T-helper 22 cell (primary cell): ENCODE data around the gene MACROD2.

Experiments used
- DNase-seq: peaks from one replicate; pipeline ENCODE4 v3.0.0-alpha.2; 2020; ENCODE audit warnings: low read depth

Gene MACROD2

GRCh38 chr20:15918631-15919030, 1923.3 kb downstream of the MACROD2 start:
- no peak for DNase-seq

DNA sequence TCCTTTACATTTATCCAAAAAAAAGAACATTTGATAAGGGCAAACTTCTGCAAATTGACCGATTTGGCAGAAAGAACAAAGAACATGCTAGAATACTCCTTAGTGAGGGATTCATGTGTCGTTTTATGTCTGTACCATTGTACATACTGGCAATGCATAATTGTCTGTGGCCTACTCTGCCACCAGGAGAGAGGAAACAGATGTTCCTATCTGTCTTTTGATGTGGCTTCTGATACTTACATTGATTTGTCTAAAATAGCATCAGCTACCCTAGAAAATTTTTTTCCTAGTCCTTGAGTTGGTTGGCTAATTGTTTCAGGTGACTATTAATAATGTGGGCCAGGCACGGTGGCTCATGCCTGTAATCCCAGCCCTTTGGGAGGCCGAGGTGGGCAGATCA, 1923.8 kb downstream of the MACROD2 start:
- DNase-seq = no peak

DNA sequence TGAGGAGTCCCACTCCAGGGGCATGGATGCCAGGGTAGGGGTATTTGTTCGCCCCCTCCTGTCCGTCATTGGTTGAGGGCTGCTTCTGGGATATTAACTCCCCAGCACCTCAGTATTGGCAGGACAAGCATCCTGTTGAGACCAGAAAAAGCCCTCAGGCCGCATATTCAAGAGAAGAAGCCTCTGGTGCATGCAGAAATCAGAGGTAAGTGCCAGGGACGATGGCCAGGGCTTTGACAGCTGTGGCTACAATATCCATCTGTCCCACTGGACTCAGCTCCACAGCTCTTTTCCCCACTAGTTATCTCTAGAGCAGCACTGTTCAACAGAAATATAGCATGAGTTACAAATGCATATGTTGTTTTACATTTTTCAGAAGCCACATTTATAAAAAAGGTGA, 1926.6 kb downstream of the MACROD2 start:
- DNase-seq = no peak

GRCh38 chr20:15922556-15922955, 1927.2 kb downstream of the MACROD2 start:
- no peak for DNase-seq

- DNase-seq = no peak
Measured at GRCh38 chr20:15923030-15923776, 1927.9 kb downstream of the MACROD2 start.

DNA sequence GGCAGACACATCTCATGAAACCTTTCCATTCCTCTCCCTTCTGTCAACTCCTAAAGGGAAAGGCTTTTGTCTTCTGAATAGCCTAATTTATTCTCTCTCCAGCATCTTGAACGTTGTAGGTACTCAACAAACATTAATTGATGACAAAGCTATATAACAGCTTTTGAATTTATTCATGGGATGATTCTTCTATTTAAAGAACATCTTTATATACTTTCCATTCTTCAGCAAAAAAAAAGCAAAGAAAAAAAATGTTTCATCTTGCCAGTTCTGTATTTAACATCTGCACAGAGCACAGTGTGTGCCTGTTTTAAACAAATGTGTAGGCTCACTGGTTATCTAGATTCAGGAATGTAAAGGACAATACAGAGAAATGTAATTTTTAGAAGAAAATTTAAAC, 1929.2 kb downstream of the MACROD2 start:
- DNase-seq = no peak

DNA sequence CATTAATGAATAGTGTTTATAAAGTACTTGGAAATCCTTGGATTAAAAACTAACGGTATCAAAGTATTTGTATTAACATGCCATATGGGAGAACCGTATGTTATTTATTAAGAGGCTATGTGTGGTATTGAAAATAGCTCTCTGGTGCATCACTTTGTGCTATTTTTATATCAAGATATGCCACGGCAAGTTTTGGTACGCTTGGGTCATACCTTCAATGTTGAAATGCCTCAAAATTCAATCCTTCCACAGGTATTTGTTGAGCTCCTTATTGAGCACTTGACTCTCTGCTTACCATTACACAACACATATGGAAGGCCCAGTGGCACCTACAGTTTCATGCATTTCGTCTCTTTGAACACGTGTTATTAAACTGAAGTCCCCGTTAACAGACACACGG, 1930.1 kb downstream of the MACROD2 start:
- no peak for DNase-seq

DNA sequence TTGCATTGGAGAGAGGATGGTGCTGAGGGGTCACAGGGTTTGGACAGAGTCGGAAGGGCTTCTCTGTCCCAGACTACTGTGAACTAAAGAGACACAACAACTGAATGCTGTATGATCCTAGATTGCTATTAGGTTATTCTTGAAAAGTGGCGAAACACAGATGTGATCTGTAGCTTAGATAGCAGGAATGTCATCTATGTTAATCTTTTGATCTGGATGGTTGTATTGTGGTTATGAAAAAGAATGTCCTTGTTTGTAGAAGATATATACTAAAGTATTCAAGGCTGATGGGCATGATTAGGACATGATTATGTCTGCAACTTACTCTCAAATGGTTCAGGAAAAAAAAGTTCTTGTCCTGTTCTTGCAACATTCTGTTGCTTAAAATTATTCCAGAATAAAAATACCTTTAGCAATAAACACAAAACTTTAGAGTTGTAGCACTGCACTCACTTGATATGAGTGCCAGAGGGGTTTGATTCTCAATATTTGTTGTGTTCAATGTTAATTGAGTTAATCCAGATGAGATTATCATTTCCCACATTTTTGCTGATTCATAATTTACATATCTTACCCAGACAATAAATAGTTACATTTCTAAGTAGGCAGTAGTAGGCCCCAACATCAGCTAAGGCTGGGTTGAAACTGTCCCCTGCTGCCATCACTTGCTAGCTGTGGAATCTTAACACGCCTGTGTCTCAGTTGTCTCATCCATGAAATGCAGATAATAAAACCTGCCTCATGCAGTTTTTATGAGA, 1932.8 kb downstream of the MACROD2 start:
- DNase-seq = no peak

DNA sequence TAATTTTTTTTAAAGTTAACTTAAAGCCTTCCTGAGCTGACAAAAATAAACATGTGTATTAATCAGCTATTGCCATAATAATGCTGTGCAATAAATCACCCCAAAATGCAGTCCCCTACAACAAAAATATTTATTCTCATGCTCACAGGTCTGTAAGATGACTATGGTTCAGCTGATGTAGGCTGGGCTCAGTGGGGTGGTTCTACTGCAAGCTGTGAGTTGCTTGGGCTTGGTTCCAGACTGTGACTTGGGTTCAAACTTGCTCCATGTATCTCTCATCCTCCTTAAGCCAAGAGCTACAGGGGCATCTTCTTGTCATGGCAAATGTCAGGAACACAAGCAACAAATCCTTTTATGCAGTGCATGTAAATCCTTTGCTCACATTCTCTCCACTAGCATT, 1933.6 kb downstream of the MACROD2 start:
- DNase-seq = no peak

DNA sequence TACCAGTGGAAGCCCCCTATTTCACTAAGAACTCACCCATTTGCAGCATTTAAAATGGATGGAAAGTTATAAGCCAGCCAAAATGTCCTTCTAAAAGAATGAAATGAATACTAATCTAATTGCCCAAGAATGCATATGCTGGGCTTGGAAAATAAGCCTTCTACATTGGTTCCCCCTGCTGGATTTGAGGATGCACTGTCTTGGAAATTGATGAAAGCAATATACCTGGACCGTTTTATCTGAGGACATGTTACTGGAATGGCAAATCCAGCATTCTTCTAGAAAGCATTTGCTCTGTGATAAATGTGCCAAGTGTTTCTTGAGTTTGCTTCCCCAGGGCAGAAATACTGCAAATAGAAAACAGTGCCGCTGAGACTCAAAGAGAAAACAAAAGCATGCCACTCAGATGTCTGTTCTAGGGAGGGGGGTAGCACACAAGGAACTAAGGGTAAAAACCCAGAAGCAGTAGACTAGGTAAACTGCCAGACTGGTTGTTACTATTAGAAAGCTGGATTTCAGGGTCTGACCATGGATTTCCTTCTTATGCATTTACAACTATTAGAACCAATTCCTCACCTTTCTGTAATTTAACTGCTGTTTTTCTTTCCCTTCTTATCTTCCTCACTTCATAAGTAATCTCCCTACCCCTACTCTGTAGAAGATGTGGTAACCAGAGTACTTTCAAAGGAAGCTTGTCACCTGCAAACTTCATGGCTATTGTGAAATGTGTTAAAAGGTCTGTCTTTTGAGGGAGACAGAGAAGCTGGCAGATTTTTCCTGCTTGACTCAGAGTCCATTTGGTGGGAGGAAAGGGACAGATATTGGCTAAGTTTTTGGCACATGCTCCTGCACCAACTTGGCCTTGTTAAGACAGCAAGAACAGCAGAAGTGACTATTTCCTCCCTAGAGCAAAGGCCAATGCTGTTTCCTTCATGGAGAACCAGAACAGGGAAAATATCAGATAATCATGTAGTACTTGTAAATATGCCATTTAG, 1935.3 kb downstream of the MACROD2 start:
- no peak for DNase-seq

- DNase-seq = no peak
Measured at GRCh38 chr20:15931897-15932296, 1936.6 kb downstream of the MACROD2 start.

DNA sequence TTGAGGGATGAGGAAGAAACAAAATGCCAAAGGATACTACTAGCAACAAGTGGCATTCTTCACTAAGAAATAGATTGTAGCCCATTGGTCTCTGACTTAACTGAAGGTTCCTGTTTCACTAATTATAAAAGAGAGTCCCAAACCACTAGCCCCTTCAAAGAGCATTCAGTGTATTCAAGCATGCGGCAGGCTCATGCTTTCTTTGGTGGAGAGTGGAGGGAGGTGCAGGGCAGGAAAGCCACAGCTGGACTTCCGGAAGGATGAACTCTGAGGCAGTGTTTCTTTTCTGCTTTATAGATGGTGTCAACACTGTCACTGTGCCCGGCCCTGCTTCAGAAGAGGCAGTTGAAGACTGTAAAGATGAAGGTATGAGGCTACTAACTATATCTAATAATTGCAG, 1941.9 kb downstream of the MACROD2 start:
- DNase-seq = no peak

DNA sequence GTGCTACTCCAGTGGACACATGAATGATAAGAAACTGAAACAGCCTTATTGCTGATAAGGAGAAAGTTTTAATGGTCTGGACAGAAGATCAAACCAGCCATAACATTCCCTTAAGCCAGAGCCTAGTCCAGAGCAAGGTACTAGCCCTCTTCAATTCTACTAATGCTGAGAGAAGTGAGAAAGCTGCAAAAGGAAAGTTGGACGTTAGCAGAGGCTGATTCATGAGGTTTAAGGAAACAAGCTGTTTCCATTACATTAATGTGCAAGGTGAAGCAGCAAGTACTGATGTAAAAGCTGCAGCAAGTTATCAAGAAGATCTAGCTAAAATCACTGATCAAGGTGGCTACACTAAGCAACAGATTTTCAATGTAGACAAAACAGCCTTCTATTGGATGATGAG, 1943.5 kb downstream of the MACROD2 start:
- no peak for DNase-seq

GRCh38 chr20:15940127-15940526, 1944.8 kb downstream of the MACROD2 start:
- DNase-seq = no peak

DNA sequence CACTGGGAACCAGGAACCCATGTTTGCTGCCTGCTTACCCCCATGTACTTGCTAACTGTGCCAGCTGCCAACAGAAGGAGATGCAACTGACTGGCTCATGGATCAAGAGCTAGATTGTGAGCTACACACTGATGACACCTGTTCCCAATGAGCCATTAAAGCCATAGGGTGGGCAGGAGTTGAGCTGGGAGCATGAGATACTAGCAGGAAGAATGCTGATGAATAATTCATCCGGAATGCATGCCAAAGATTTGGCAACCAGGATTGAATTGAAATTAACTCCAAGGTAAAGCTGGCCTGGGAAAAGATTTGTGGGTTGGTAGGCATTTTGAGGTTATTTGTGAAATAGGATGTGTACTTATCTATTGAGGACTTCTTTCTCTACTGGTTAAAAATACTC, 1946.8 kb downstream of the MACROD2 start:
- no peak for DNase-seq

DNA sequence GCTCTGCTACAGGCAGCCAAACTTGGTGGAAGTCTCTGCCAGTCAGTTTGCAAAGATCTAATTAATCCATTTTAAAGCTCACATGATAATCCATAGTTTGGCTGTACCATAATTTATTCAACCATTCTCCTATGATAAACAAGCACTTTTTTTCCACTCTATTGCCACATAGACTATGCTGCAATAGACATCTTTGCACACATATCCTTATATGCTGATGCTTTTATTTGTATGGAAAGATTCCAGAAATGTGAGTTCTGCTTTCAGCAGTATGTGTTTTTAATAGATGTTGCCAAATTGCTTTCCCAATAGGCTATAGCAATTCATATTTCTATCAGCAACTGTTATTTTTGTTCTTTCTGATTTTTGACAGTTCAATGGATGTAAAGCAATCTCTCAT, 1950.0 kb downstream of the MACROD2 start:
- DNase-seq = no peak

GRCh38 chr20:15949391-15949790, 1954.1 kb downstream of the MACROD2 start:
- DNase-seq = no peak

DNA sequence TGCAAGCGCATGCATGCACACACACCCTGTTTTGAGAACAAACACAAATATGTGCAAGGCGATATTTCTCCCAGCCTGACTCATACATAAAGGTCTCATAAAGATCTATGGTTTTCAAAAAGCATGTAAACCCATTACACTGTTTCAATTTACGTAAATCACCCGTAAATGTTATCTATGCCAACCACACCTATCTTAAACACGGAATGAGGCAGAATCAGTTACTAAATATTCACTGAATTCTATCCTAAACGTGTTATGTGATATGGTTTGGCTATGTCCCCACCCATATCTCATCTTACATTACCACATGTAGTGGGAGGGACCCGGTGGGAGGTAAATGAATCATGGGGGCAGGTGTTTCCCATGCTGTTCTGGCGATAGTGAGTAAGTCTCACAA, 1956.3 kb downstream of the MACROD2 start:
- DNase-seq = no peak

DNA sequence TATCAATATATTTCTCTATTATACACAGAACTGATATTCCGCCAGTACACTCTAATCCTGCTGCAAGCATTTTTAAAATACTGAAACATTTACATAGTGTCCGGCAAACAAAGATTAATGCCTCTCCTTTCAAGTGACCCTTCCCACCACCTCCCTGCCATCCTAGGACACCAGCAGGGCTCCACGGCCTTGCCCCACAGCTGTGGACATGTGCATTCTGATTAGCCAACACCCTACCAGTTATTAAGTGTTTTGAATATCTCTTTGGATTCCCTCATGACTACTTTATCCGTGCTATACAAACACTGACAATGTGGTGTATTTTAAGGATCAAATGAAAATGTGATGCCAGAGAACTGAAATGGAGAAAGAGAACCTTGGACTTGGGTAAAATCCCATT, 1962.8 kb downstream of the MACROD2 start:
- DNase-seq = no peak

- no peak for DNase-seq
Measured at GRCh38 chr20:15965165-15965564, 1969.8 kb downstream of the MACROD2 start.

GRCh38 chr20:15967334-15967733, 1972.0 kb downstream of the MACROD2 start:
- DNase-seq = no peak

DNA sequence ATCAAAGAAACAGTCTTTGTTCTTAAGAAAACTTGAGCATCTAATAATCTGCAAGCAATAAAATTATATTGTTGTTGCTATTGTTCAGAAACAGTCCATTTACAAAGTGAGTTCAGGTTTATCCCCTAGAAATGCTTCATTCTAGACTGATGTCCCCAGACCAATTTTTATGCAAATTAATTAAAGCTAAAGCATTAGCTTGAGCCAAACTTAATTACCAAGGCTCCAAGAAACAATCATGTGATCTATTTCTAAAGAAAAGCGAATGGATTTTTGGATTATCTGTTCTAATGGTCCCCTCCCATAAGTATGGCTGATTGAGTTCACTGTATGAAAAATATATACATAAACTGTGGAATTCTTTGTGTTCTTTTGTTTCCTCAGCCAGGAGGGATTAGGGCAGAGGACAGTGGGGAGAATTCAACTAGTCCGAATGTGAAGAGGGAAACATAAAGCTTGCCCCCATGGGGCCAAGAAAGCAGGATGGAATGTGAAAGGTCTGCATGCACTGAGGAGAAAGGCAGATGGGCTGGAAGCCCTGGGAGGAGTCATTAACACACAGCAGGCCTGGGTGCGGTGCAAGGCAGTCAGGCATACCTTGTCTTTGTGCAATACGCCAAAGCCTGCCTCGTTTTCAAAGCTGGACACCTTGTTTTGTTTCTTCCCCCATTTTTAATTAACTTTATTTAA, 1980.9 kb downstream of the MACROD2 start:
- DNase-seq = no peak
